Stimulated activated naive CD8-positive, alpha-beta T cell treated with anti-CD3 and anti-CD28 coated beads, Interleukin-15, Interleukin-2, amounts not matched to agents 100 ng/mL and 50 ng/mL, for 24 hours (primary cell): ENCODE data around the gene ISYNA1.

Experiments
- H3K27ac Mint-ChIP-seq: one replicate; pipeline ENCODE4 v1.8.0; 2021; ENCODE audit warnings: mild to moderate bottlenecking, mixed read lengths
- H3K27me3 Mint-ChIP-seq: one replicate; pipeline ENCODE4 v1.8.0; 2021; ENCODE audit warnings: mixed read lengths
- H3K36me3 Mint-ChIP-seq: one replicate; pipeline ENCODE4 v1.8.0; 2021; ENCODE audit warnings: low read depth, mixed read lengths
- H3K4me1 Mint-ChIP-seq: one replicate; pipeline ENCODE4 v1.8.0; 2021; ENCODE audit warnings: low read depth, mixed read lengths
- H3K4me3 Mint-ChIP-seq: one replicate; pipeline ENCODE4 v1.8.0; 2021; ENCODE audit warnings: mild to moderate bottlenecking, mixed read lengths
- H3K9me3 Mint-ChIP-seq: one replicate; pipeline ENCODE4 v1.8.0; 2021; ENCODE audit warnings: mixed read lengths

ISYNA1 gene

GRCh38 chr19:18456279-18456678 lies 18.3 kb upstream of the ISYNA1 start:
- H3K9me3 Mint-ChIP-seq, result no peaks in the 10 kb centered on the region
- no peaks in the 10 kb centered on the region for H3K4me1 Mint-ChIP-seq
- H3K36me3 Mint-ChIP-seq, result peaks cover 11% of the 10 kb centered on the region
- H3K4me3 Mint-ChIP-seq, result no peak overlapping the region
- H3K27ac Mint-ChIP-seq, result no peak overlapping the region
- H3K27me3 Mint-ChIP-seq, result no peaks in the 10 kb centered on the region

DNA sequence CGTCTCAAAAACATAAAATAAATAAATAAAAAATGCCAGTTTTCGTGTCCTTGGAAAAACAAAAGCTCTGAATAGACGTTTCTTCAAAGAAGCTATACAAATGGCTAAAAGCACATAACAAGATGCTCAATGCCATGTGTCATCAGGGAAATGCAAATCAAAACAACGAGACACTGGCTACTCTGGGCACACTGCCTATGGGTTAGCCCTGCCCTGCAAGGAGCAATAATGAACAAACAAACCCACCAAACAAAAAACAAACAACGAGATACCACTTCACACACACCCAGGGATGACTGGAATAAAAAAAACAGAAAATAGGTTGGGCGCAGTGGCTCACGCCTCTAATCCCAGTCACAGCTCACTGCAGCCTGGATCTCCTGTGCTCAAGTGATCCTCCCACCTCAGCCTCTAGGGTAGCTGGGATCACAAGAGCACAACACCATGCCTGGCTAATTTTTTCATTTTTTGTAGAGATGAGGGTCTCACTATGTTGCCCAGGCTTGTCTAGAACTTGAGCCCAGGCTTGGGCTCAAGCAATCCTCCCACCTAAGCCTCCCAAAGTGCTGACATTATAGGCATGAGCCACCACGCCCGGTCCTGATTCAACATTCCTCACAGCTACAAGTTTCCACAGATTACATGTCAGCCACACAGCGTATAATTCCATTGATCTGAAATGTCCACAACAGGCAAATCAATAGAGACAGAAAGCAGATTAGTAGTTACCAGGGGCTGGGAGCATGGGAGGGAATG lies 15.5 kb upstream of the ISYNA1 start:
- no peaks in the 10 kb centered on the region for H3K9me3 Mint-ChIP-seq
- H3K27ac Mint-ChIP-seq, result no peak overlapping the region

DNA sequence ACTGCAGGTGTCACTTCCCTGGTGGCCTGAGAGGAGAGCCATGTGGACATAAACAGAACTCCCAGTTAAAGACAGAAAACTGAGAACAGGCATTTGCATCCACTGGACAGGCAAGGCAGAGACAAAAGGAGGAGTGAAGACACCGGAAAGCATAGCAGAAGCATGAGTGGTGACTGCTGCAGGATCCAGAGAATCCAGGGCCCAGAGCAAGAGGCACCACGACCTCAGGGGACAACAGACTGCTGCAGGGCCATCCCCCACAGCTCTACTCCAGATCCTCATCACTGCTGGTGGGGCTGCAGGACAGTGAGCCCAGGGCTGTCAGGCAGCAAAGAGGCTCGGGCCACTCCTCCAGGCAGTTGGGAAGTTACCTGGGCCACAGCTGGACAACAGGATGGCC lies 14.5 kb upstream of the ISYNA1 start:
- Mint-ChIP-seq H3K27me3 (no peaks in the 10 kb centered on the region), H3K27ac (no peak overlapping the region), H3K4me1 (no peaks in the 10 kb centered on the region), H3K36me3 (peaks cover 15% of the 10 kb centered on the region), H3K4me3 (no peak overlapping the region), H3K9me3 (no peaks in the 10 kb centered on the region)

More for the DNA sequence above, 15.5 kb upstream of the ISYNA1 start:
- Mint-ChIP-seq H3K27me3 (no peaks in the 10 kb centered on the region), H3K36me3 (peaks cover 11% of the 10 kb centered on the region), H3K4me1 (no peaks in the 10 kb centered on the region), H3K4me3 (no peak overlapping the region)

DNA sequence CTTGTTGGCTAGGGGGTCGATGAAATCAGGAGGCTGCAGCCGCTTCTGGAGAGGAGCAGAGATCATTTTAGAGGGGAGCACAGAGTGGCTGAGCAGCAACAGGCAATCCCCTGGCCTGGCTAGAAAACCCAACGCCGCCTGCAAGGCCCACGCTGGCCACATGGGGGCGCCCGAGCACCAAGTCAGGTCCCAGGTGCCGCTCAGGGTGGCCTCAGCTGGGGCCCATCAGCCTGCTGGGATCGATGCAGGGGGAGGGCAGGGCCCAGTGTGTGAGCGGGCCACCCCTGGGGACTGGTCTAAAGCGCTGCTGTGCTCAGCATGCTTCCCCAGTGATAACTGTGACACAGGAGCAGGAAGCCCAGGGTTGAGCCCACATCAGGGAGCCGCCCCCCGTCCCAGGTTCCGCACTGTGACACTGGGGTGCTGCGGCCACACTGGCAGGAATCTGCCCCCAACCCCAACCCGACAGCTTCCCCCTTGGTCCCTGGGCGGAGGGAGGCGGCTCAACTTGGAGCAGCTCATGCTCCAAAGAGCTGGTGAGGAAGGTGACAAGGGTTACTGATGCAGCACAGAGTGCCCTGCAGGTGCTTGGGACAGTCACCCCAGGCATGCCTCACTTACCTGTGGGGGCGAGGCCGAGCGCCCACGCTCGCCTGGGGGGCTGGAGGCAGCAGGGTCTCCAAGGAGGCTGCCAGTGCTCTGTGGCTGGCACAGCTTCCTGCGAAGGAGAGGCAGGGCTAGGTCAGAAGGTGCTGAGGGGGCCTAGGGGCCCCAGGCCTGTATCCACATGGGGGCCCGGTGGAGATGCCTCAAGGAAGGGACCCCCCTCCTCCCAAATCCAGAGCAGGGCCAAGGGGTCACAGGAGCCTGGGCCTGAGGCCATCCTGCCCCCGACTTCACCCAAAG lies 13.3 kb upstream of the ISYNA1 start:
- no peaks in the 10 kb centered on the region for H3K27me3 Mint-ChIP-seq
- no peaks in the 10 kb centered on the region for H3K9me3 Mint-ChIP-seq
- H3K4me1 Mint-ChIP-seq, result no peaks in the 10 kb centered on the region
- H3K4me3 Mint-ChIP-seq, result no peak overlapping the region
- H3K27ac Mint-ChIP-seq, result no peak overlapping the region
- H3K36me3 Mint-ChIP-seq, result peaks cover 23% of the 10 kb centered on the region

GRCh38 chr19:18450021-18450930 lies 12.3 kb upstream of the ISYNA1 start:
- H3K36me3 Mint-ChIP-seq, result peaks cover 19% of the 10 kb centered on the region
- H3K27ac Mint-ChIP-seq, result no peak overlapping the region
- H3K4me1 Mint-ChIP-seq, result no peaks in the 10 kb centered on the region
- H3K27me3 Mint-ChIP-seq, result no peaks in the 10 kb centered on the region
- no peaks in the 10 kb centered on the region for H3K9me3 Mint-ChIP-seq
- no peak overlapping the region for H3K4me3 Mint-ChIP-seq

DNA sequence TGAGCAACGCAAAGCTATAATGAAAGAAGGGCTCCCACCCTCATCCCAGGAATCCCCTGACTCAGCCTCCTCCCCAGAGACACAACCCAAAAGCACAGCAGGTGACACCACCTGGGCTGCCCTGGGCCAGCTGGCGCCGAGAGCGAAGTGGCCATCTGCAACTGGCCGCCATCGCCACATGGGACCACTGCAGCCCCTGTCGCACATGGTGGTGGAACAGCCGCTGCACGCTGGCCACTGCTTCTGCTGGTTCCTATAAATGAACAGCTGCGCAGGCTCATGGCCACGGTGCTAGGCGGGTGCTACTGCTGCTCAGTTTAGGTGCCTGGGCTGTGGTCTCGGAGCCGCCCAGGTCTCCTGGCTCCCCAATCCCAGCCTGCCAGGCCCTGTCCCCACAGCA lies 11.6 kb upstream of the ISYNA1 start:
- H3K4me3 Mint-ChIP-seq, result no peak overlapping the region
- no peaks in the 10 kb centered on the region for H3K27me3 Mint-ChIP-seq
- peaks cover 19% of the 10 kb centered on the region for H3K36me3 Mint-ChIP-seq
- no peaks in the 10 kb centered on the region for H3K9me3 Mint-ChIP-seq
- no peak overlapping the region for H3K27ac Mint-ChIP-seq
- H3K4me1 Mint-ChIP-seq, result no peaks in the 10 kb centered on the region

- Mint-ChIP-seq H3K9me3 (peaks cover 4% of the 10 kb centered on the region), H3K36me3 (peaks cover 28% of the 10 kb centered on the region)
Measured at GRCh38 chr19:18446811-18447359, 9.0 kb upstream of the ISYNA1 start.

GRCh38 chr19:18446145-18446810 lies 8.3 kb upstream of the ISYNA1 start:
- Mint-ChIP-seq H3K9me3 (peaks cover 4% of the 10 kb centered on the region), H3K4me3 (no peak overlapping the region), H3K36me3 (peaks cover 28% of the 10 kb centered on the region), H3K27me3 (no peaks in the 10 kb centered on the region), H3K27ac (no peak overlapping the region), H3K4me1 (peaks cover 9% of the 10 kb centered on the region)

More at GRCh38 chr19:18446811-18447359, 9.0 kb upstream of the ISYNA1 start:
- Mint-ChIP-seq H3K27me3 (no peaks in the 10 kb centered on the region), H3K4me3 (no peak overlapping the region), H3K27ac (no peak overlapping the region), H3K4me1 (peaks cover 9% of the 10 kb centered on the region)

DNA sequence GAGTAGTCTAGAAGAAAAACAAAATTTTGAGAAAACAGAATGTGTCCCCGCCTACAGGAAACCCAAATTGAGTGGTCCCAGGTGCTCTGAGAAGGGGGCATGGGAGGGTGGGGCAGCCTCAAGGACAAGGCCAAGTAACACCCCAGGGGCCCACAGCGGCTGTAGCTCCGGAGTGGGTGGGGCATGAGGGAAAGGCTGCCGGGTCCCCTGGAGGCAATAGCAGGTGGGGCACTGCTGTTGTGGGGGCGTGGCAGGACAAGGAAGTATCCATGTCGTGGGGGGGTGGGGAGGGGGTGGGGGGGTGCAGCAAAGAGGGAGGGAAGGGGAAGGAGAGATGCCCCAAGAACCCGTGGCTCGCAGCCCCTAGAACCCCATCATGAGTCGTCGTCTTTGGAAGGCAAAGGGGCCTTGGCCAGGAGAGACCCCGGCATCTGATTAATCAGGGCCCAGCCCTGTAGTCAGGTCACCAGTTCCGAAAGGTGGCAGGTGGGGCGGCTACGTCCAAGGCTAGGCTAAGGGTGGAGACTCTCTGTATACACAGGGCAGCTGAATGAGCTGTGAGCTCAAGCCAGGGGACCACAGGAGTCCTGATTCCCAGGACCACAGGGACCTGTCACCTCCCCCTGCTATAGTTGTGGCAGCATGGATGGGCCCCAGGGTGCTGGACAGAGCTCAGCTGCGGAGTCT lies 7.5 kb upstream of the ISYNA1 start:
- Mint-ChIP-seq H3K9me3 (peaks cover 4% of the 10 kb centered on the region), H3K27me3 (no peaks in the 10 kb centered on the region), H3K27ac (no peak overlapping the region), H3K36me3 (peaks cover 24% of the 10 kb centered on the region), H3K4me3 (no peak overlapping the region), H3K4me1 (peaks cover 9% of the 10 kb centered on the region)

- H3K4me3 Mint-ChIP-seq, result no peak overlapping the region
- H3K27me3 Mint-ChIP-seq, result no peaks in the 10 kb centered on the region
- H3K4me1 Mint-ChIP-seq, result peaks cover 9% of the 10 kb centered on the region
- no peak overlapping the region for H3K27ac Mint-ChIP-seq
- H3K9me3 Mint-ChIP-seq, result peaks cover 4% of the 10 kb centered on the region
- H3K36me3 Mint-ChIP-seq, result peaks cover 24% of the 10 kb centered on the region
Measured at GRCh38 chr19:18444513-18444912, 6.6 kb upstream of the ISYNA1 start.

DNA sequence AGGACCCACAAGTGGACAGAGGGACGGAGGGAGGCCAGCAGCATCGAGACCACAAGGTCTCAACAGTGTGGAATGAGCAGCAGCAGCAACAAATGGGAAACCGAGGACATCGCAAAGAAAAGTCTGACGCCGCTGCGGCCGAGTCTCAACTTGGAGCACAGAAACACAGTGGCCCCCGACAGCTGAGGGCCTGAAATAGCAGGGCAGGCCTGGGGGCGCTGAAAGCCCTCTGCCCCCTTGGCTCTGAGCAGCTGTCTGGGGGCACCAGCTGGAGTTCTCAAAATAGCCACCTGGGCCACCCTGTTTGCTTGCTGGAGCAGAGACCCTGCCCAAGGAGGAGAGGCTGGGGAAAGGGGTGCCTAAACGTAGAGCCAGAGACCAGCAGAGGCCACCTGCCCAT lies 5.9 kb upstream of the ISYNA1 start:
- no peak overlapping the region for H3K4me3 Mint-ChIP-seq
- peaks cover 9% of the 10 kb centered on the region for H3K4me1 Mint-ChIP-seq
- H3K36me3 Mint-ChIP-seq, result peaks cover 24% of the 10 kb centered on the region
- H3K27me3 Mint-ChIP-seq, result no peaks in the 10 kb centered on the region
- no peak overlapping the region for H3K27ac Mint-ChIP-seq
- peaks cover 4% of the 10 kb centered on the region for H3K9me3 Mint-ChIP-seq

DNA sequence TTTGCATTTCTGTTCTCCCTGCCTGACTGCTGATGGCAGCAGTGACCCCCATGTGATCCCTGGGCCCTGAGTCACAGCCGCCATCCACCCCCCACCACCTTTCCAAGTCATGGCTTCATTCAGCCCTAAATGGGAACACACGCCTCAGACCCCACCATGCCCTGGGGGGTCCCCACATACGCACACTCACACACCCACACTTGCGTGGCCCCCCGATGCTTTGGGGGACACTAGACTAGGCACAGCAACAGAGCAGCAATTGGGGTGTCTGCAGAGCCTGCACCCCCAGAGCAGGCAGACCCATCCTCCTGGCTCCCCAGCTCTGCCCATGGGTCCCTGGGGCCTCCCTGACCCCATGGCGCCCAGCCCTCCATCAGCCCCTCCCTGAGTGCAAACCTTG lies 5.5 kb upstream of the ISYNA1 start:
- Mint-ChIP-seq H3K9me3 (peaks cover 4% of the 10 kb centered on the region), H3K4me1 (peaks cover 9% of the 10 kb centered on the region), H3K27ac (no peak overlapping the region), H3K27me3 (no peaks in the 10 kb centered on the region), H3K36me3 (peaks cover 23% of the 10 kb centered on the region), H3K4me3 (no peak overlapping the region)

DNA sequence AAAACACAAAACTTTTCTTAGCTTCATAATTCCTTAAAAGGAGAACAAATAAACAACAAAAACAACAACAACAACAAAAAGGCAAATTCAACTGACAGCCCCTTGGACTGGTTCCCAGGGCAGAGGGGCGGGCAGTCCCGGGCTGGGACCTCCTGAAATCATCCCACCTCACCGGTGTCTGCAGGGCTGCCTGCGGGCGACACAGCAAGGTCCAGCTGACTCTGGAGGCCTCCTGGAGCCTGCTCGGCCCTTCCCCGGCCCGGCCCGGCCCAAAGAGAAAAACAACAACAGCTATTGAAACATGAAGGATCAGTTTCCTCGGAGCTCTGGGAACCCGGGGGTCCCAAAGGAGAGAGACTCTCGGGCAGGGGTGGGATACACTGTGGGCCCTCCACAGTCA lies 5.0 kb upstream of the ISYNA1 start:
- peaks cover 20% of the 10 kb centered on the region for H3K36me3 Mint-ChIP-seq
- peaks cover 4% of the 10 kb centered on the region for H3K9me3 Mint-ChIP-seq
- H3K4me1 Mint-ChIP-seq, result peaks cover 9% of the 10 kb centered on the region
- H3K4me3 Mint-ChIP-seq, result peak overlapping the region; percentile 58
- no peaks in the 10 kb centered on the region for H3K27me3 Mint-ChIP-seq
- no peak overlapping the region for H3K27ac Mint-ChIP-seq
